Neuronal stem cell (in vitro differentiated cells): ENCODE results near the gene SIRT2.

Experiments used
- DNase-seq: peaks from one replicate; pipeline ENCODE4 v3.0.0-alpha.2; 2013; ENCODE audit warnings: low spot score
- H2AFZ ChIP-seq: one replicate; pipeline ENCODE4 v1.6.1; 2013; ENCODE audit warnings: mild to moderate bottlenecking, low read length, inconsistent platforms
- H2AK5ac ChIP-seq: 2 replicates; pipeline ENCODE4 v1.6.1; 2013; ENCODE audit warnings: low read depth, mild to moderate bottlenecking, inconsistent platforms, low read length, moderate library complexity, mixed read lengths
- H2BK120ac ChIP-seq: 2 replicates; pipeline ENCODE4 v1.6.1; 2013; ENCODE audit warnings: low read depth, mild to moderate bottlenecking, inconsistent platforms, low read length, moderate library complexity, mixed read lengths
- H2BK12ac ChIP-seq: one replicate; pipeline ENCODE4 v1.6.1; 2013; ENCODE audit warnings: low read length, inconsistent platforms
- H2BK15ac ChIP-seq: 2 replicates; pipeline ENCODE4 v1.6.1; 2013; ENCODE audit warnings: mild to moderate bottlenecking, low read length, inconsistent platforms, mixed read lengths
- H2BK5ac ChIP-seq: one replicate; pipeline ENCODE4 v1.6.1; 2013; ENCODE audit warnings: inconsistent platforms, mild to moderate bottlenecking, low read length, moderate library complexity
- H3K14ac ChIP-seq: one replicate; pipeline ENCODE4 v1.6.1; 2013; ENCODE audit warnings: low read length, inconsistent platforms
- H3K18ac ChIP-seq: 2 replicates; pipeline ENCODE4 v1.6.1; 2013; ENCODE audit warnings: low read length, inconsistent platforms
- H3K23ac ChIP-seq: 2 replicates; pipeline ENCODE4 v1.6.1; 2013; ENCODE audit warnings: low read depth, mild to moderate bottlenecking, mixed read lengths, low read length, inconsistent platforms; ENCODE audit not compliant: poor library complexity
- H3K27ac ChIP-seq: replicated peaks from 3 replicates; pipeline ENCODE4 v1.5.1; 2013; ENCODE audit warnings: low read length, inconsistent platforms
- H3K27me3 ChIP-seq, 3 experiments: 2 replicates each; pipeline ENCODE4 v1.6.1; 2013; ENCODE audit warnings: low read length in 3 of 3, mild to moderate bottlenecking in 2 of 3, inconsistent platforms in 1 of 3, low read depth in 1 of 3, mixed read lengths in 1 of 3, moderate library complexity in 1 of 3; ENCODE audit not compliant: control insufficient read depth in 3 of 3, insufficient read depth in 3 of 3
- H3K36me3 ChIP-seq, 2 donors: replicated peaks in 1 of 2; 2 replicates each; pipeline ENCODE4 v1.6.1; 2013; ENCODE audit warnings: low read length in 2 of 2; ENCODE audit not compliant: control insufficient read depth in 2 of 2, insufficient read depth in 2 of 2
- H3K4ac ChIP-seq: 2 replicates; pipeline ENCODE4 v1.6.1; 2013; ENCODE audit warnings: inconsistent platforms, mild to moderate bottlenecking, low read length, moderate library complexity
- H3K4me1 ChIP-seq, 2 donors: 1 replicate in 1 of 2; 2 replicates in 1 of 2; pipeline ENCODE4 v1.6.1; 2013; ENCODE audit warnings: low read length in 2 of 2, low read depth in 1 of 2; ENCODE audit not compliant: control insufficient read depth in 2 of 2, insufficient read depth in 1 of 2
- H3K4me2 ChIP-seq: one replicate; pipeline ENCODE4 v1.6.1; 2013; ENCODE audit warnings: mild to moderate bottlenecking, low read length, inconsistent platforms; ENCODE audit not compliant: insufficient read depth, poor library complexity, severe bottlenecking
- H3K4me3 ChIP-seq, 2 donors: 2 replicates each; pipeline ENCODE4 v1.5.1; 2013; ENCODE audit warnings: low read length in 2 of 2, mild to moderate bottlenecking in 2 of 2, inconsistent platforms in 1 of 2, moderate library complexity in 1 of 2
- H3K79me1 ChIP-seq: one replicate; pipeline ENCODE4 v1.6.1; 2013; ENCODE audit warnings: low read depth, mild to moderate bottlenecking, inconsistent platforms, low read length, moderate library complexity
- H3K9ac ChIP-seq: one replicate; pipeline ENCODE4 v1.6.1; 2013; ENCODE audit warnings: mild to moderate bottlenecking, low read depth, low read length, inconsistent platforms; ENCODE audit not compliant: poor library complexity
- H3K9me3 ChIP-seq, 2 donors: replicated peaks in 1 of 2; 2 replicates each; pipeline versions ENCODE3 to v1.6.1; 2013; ENCODE audit warnings: low read length in 2 of 2, mild to moderate bottlenecking in 2 of 2, inconsistent platforms in 1 of 2, low read depth in 1 of 2, mixed read lengths in 1 of 2, moderate library complexity in 1 of 2; ENCODE audit not compliant: control insufficient read depth in 2 of 2, insufficient read depth in 1 of 2
- H4K8ac ChIP-seq: one replicate; pipeline ENCODE4 v1.6.1; 2013; ENCODE audit warnings: low read depth, mild to moderate bottlenecking, inconsistent platforms, low read length, moderate library complexity
- H4K91ac ChIP-seq: one replicate; pipeline ENCODE4 v1.6.1; 2013; ENCODE audit warnings: low read length, low read depth, mild to moderate bottlenecking, inconsistent platforms; ENCODE audit not compliant: poor library complexity
- WGBS, 2 donors: extraction: QIAGEN DNeasy Blood & Tissue Kit; methylation state at CpG; one replicate each; pipeline ENCODE4 v1.1.7; 2013; ENCODE audit warnings: missing lambda C conversion rate in 2 of 2, mixed read lengths in 1 of 2; ENCODE audit not compliant: insufficient read length in 2 of 2, insufficient replicate concordance in 1 of 2; ENCODE audit errors: extremely low coverage in 2 of 2; 5-methylcytosine and 5-hydroxymethylcytosine counted together

Gene SIRT2

GRCh38 chr19:38878575-38879399, 20.6 kb downstream of the SIRT2 start:
- Histone ChIP-seq H3K18ac (peak overlapping the region; percentile 9), H4K8ac (no peak overlapping the region), H3K36me3 (no peaks in the 10 kb centered on the region), H3K9ac (no peak overlapping the region), H3K4ac (no peak overlapping the region), H3K4me1 (peaks cover 8 to 15% of the 10 kb centered on the region in 2 donors), H2BK15ac (no peak overlapping the region), H2BK12ac (no peak overlapping the region), H3K23ac (no peak overlapping the region), H3K9me3 (no peaks in the 10 kb centered on the region), H2AK5ac (peak overlapping the region; percentile 90), H2AFZ (peak overlapping the region; percentile 39), H3K4me3 (no peak overlapping the region), H2BK120ac (peak overlapping the region; percentile 57), H3K79me1 (no peaks in the 10 kb centered on the region), H3K27me3 (no peaks in the 10 kb centered on the region), H4K91ac (no peak overlapping the region), H2BK5ac (no peak overlapping the region), H3K27ac (no peak overlapping the region), H3K14ac (peak overlapping the region; percentile 2), H3K4me2 (no peak overlapping the region)
- no peak for DNase-seq
- WGBS, 2 donors: no CpG with 5 or more reads among the region's 16 CpGs

DNA sequence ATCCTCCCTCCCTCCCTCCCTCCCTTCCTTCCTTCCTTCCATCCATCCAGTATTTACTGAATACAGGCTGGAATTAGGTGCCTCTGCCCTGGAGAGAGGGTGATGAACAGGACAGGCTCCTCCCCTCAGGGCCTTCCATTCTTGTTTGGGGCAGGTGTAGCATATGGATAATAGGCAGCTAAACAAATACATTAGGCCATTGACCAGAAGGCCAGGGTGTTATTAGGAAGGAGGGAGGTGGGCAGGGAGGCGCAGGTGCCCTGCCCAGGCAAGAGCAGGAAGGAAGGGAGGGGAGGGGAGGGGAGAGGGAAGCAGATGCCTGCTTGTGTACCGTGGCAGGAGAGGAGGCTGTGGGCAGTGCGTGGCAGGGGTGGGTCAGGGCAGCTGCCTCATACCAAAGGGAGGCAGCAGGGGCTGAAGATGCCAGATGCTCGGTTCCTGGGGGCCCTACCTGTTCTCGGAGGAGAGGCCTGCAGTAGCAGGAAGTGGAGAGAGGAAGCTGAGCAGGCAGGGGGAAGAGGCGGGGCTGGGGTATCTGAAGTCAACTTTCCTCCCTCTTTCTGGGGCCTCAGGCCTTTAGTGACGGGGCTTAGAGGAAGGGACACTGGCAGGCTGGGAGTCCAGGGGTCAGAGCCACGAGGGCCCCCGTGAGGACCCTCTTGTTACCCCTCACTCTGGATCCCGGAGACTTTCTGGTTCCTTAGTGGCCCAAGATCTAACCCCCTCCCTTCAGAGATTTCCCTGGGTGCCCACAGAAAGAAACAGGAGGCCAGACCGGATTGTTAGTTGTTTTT, 21.4 kb downstream of the SIRT2 start, which contains the start of gene RINL:
Gene RINL (minus strand): TSS at position 495 of the 794 bp plus-strand sequence. CDS start 1,533 bp downstream, outside the sequence.
- Histone ChIP-seq H2AFZ (peak within 1 kb of the TSS; percentile 39), H3K9me3 (no peaks in the 10 kb centered on the region), H2AK5ac (peak within 1 kb of the TSS; percentile 77), H3K4ac (no peak within 1 kb of the TSS), H3K4me2 (no peak within 1 kb of the TSS), H3K14ac (peak within 1 kb of the TSS; percentile 17), H3K27ac (no peak within 1 kb of the TSS), H3K23ac (peak within 1 kb of the TSS; percentile 61), H3K79me1 (no peaks in the 10 kb centered on the region), H2BK15ac (peak within 1 kb of the TSS; percentile 60), H3K36me3 (no peaks in the 10 kb centered on the region), H3K9ac (peak within 1 kb of the TSS; percentile 78), H3K27me3 (no peaks in the 10 kb centered on the region), H2BK12ac (peak within 1 kb of the TSS; percentile 25), H4K8ac (no peak within 1 kb of the TSS), H3K4me3 (no peak within 1 kb of the TSS), H2BK5ac (peak within 1 kb of the TSS; percentile 93), H2BK120ac (peak within 1 kb of the TSS; percentile 57), H3K4me1 (peaks cover 8 to 15% of the 10 kb centered on the region in 2 donors), H4K91ac (no peak within 1 kb of the TSS), H3K18ac (peak within 1 kb of the TSS; percentile 63)
- WGBS, 2 donors: no CpG with 5 or more reads among the region's 11 CpGs
- DNase-seq: no peak

DNA sequence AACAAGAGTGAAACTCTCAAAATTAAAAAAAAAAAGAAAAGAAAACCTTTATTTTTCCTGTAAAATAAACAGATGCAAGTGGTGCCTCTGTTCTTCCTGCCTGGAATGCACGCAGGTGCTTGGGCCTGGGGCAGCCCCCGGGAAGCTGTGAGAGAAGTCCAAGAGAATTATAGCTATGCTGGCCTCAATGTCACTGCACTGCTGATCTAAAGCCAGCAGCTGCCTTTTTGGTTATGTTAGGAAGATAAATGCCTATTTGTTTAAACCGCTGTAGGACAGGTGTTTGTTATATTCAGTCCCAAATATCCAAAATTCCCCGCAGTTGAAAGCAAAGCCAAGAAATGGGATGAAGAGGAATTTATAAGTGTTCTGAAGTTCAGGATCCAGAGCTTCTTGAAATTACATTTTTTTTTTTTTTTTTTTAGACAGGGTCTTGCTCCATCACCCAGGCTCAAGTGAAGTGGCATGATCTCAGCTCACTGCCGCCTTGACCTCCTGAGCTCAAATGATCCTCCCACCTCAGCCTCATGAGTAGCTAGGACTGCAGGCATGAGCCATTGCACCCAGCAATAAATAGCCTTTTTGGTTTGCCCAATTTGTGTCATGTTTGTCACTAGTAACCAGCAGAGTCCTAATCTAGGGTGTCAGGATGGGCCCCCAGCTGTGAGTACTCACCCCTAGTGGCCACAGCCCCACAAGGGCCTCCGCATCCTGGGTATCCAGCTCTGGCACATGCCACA, 23.6 kb downstream of the SIRT2 start:
- Histone ChIP-seq H3K27ac (no peak overlapping the region), H3K4me3 (no peak overlapping the region)

More for the DNA sequence above, 23.6 kb downstream of the SIRT2 start:
- H3K4me2 ChIP-seq: no peak overlapping the region
- no peaks in the 10 kb centered on the region for H3K79me1 ChIP-seq
- no peaks in the 10 kb centered on the region for H3K27me3 ChIP-seq
- H3K4me1 ChIP-seq: peaks cover 8 to 15% of the 10 kb centered on the region in 2 donors
- no peak overlapping the region for H4K8ac ChIP-seq
- H2BK120ac ChIP-seq: no peak overlapping the region
- peak overlapping the region; percentile 11 for H3K18ac ChIP-seq
- no peak overlapping the region for H2AK5ac ChIP-seq
- H3K9ac ChIP-seq: no peak overlapping the region
- H2AFZ ChIP-seq: no peak overlapping the region
- no peak overlapping the region for H2BK15ac ChIP-seq
- no peaks in the 10 kb centered on the region for H3K9me3 ChIP-seq
- H4K91ac ChIP-seq: no peak overlapping the region
- H2BK5ac ChIP-seq: no peak overlapping the region
- H3K36me3 ChIP-seq: no peaks in the 10 kb centered on the region
- no peak for DNase-seq
- H2BK12ac ChIP-seq: no peak overlapping the region
- no CpG with 5 or more reads among the region's 6 CpGs for WGBS, 2 donors
- no peak overlapping the region for H3K4ac ChIP-seq
- H3K23ac ChIP-seq: no peak overlapping the region
- no peak overlapping the region for H3K14ac ChIP-seq
